ENCODE data around the gene KIF26A. TPM values are rescaled to one million over a fixed set of nuclear protein-coding genes. Genes with fewer than 3 reads are reported as not detected.

The KIF26A gene
- total RNA-seq, 1 donor from 2014 or later: 0.46 TPM

DNA sequence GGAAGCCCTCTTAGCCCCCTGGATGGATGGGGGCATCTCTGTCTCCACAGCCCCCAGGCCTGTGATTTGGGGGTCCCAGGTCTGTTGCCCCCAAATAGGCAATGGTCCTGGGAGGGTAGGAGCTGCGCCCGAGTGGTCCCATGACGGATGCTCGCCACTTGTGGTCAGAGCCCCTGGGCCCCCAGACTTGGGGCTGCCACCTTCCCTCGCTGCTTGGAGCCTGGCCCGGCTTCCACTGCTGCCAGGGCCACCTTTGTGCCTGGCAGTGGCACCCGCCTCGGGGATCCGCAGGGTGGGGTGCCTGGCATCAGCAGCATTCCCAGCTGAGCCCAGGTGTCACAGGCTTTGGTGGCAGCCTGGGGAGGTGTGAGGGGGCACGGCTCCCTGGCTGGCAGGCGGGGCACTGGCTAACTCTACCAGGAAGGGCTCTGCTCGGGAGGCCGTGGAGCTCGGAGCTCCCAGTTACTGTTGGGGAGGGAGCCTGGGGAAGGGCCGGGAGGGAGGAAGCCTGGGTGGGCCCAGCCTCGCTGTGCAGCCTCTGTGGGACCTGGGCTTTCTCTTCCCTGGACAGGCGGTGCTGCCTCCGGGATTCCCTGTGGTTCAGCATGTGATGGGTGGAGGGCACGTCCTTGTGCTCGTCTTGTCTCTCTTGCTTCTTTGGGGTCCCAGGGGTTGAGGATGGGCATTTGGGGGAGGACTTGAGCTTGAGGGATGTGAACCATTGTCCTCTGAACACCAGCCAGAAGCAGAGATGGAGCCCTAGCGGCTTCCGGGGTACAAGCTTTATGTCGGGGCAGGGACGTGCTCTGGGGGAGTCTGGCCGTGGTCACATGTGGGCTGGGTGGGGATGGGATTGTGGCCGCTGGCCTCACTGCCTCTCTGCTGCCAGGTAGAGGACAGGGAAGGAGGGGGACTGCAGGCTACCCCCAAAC is 5.4 kb downstream of the KIF26A start:
- H3K4me3 ChIP-seq (ENCODE audit: low read depth, low read length): no peak overlapping the region
- TF ChIP-seq, protein P1, sequence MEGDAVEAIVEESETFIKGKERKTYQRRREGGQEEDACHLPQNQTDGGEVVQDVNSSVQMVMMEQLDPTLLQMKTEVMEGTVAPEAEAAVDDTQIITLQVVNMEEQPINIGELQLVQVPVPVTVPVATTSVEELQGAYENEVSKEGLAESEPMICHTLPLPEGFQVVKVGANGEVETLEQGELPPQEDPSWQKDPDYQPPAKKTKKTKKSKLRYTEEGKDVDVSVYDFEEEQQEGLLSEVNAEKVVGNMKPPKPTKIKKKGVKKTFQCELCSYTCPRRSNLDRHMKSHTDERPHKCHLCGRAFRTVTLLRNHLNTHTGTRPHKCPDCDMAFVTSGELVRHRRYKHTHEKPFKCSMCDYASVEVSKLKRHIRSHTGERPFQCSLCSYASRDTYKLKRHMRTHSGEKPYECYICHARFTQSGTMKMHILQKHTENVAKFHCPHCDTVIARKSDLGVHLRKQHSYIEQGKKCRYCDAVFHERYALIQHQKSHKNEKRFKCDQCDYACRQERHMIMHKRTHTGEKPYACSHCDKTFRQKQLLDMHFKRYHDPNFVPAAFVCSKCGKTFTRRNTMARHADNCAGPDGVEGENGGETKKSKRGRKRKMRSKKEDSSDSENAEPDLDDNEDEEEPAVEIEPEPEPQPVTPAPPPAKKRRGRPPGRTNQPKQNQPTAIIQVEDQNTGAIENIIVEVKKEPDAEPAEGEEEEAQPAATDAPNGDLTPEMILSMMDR (conservative IDR thresholded peaks at IDR 0.05; ENCODE audit: low read depth, low read length): no peak

DNA sequence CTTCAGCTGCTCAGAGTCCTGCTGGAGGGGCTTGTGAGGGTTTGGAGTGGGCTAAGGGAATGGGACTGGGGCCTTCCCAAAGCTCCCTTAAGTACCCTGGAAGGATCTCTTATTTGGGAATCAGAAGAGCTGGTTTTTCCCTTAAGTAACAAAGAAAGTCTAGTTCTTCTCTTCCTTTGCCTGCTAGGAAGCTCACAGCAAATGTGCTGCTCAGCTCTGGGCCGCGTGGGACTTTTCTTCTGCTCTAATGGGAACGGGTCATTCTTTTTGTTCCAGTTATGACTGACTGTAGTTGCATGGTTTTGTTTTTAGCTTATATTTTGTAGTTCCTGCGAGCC is 6.0 kb downstream of the KIF26A start:
- no peak for DNase-seq (ENCODE audit: low read depth)
- H3K4me3 ChIP-seq (ENCODE audit: low read depth, low read length): no peak overlapping the region
- TF ChIP-seq, protein P1 (conservative IDR thresholded peaks at IDR 0.05; ENCODE audit: low read depth, low read length): no peak

More for the DNA sequence above, 5.4 kb downstream of the KIF26A start:
- no peak for DNase-seq (ENCODE audit: low read depth)

DNA sequence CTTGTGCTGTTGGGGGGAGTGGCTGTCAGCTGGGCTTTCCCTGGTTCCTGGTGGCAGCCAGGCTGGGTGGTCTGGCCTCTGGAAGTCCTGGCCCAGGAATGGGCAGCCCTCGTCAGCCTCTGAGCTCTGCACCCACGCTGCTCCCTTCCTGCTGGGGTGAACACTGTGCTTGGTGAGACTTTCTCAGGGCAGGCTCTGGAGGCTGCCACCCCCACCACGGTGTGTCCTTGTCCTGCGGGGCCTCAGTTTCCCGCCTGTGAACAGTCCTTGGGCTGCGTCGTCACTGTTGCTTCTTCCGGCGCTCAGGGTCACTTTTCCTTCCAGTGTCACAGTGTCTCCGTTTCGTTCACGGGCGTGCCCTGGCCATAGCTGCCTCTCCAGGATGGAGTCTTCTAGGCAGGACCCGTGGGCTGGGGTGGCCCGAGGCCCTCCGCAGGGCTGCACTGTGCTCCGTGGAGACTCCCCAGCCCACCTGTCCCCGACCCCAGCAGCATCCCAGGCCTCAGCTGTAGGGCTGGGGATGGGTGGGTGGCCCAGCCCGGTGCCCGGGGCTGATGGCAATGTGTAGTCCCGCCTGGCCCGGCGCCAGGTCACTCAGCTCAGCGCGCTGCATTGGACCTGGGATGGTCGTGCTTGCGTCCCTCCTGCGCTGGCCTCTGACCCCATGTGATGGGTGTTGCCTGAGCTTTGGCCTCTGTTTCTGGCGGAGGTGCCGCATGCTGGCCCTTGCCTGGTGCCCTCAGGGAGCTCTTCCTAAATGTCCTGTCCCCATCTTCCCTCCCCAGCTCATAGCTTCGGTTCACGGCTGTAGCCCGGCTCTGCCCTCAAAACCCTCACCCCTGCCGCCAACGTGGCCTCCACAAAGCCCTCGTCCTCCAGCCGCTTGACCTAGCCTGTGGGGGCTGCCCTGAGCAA is 6.8 kb downstream of the KIF26A start:
- no peak overlapping the region for H3K4me3 ChIP-seq (ENCODE audit: low read depth, low read length)
- TF ChIP-seq, protein P1 (conservative IDR thresholded peaks at IDR 0.05; ENCODE audit: low read depth, low read length): no peak
- DNase-seq (ENCODE audit: low read depth): no peak

DNA sequence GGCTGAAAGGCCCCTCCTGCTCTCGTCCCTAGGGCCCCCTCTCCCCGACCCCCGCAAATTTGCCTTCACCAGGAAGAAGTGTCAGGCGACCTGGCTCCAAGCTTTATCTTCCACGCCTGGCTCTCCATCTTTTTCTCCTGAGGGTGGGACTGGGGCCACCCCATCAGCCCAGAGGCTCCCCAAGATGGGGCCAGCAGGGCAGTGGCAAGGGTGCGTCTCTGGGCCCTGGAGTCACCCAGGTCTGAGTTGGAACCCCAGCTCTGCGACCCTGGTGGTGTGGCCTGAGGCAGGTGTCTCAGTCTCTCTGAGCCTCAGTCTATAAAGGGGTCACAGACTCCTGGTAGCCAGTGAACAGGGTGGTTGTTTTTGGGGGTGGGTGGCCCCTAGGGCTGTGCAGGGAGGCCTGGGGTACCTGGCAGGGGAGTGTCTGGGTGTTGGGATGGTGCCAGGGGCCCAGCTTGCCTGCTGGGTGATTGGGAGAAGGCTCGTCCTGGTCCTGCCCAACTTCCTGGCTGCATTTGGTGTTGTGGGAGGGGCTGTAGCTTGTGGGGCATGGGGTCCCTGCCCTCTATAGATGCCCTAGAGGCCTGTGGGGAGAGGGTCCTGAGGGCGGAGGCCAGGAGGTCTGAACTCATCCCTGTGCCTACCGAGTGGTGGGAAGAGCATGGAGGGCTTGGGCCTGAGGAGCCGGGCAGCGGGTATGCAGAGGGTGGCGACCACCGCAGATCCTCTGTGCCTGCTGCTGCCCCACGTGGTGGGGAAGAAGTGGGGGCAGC is 7.6 kb downstream of the KIF26A start:
- H3K4me3 ChIP-seq (ENCODE audit: low read depth, low read length): no peak overlapping the region
- TF ChIP-seq, protein P1 (conservative IDR thresholded peaks at IDR 0.05; ENCODE audit: low read depth, low read length): no peak
- DNase-seq (ENCODE audit: low read depth): no peak

DNA sequence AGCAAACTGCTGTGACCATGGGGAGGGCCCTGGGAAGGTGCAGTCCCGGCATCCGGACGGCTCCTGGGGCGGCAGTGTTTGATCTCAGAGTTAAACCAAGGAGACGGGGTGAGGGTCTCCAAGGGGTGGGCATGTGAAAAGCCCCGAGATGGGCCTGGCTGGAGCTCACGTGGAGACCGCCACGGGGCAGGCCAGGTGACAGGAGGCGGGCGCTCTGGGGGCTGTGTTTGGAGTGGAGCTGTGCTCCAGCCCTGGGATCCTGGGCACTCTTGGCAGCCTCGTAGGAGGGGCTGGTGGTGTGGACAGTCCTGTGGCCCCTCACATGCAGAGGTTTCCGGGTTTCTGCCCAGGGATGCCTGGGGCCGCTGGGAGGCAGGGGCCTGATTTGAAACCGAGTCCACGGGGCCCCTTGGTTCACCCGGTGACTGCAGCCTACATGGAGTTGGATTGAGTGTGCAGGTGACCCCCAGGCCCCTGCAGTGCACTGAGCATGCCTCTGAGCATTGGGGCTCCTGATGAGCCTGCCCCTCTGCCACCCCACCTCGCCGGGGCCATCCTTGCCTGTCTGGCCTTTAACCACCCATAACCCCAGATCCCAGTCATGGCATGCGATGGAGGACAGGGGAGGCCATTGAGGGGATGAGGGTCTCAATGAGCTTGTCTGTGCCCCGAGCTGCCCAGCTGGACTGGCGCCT is 8.4 kb downstream of the KIF26A start:
- H3K4me3 ChIP-seq (ENCODE audit: low read depth, low read length): no peak overlapping the region
- DNase-seq (ENCODE audit: low read depth): no peak
- TF ChIP-seq, protein P1 (conservative IDR thresholded peaks at IDR 0.05; ENCODE audit: low read depth, low read length): no peak

Data from epithelial cell of proximal tubule (primary cell).